Upper lobe of right lung (tissue), 1 donor: ENCODE measurements around the gene STX18. TPM values are rescaled to one million over a fixed set of nuclear protein-coding genes. Genes with fewer than 3 reads are reported as not detected.

Source experiments
- ATAC-seq: fragments of 200-7000 bp; cut with Tn5 transposase; one replicate; pipeline ENCODE4 v1.9.1; 2020; ENCODE audit warnings: mild to moderate bottlenecking, moderate library complexity
- DNase-seq: peaks from one replicate; pipeline ENCODE4 v3.0.0-alpha.2; 2020
- H3K27ac ChIP-seq: fragments of 200-600 bp; one replicate; pipeline ENCODE4 v1.8.0; 2022
- H3K27me3 ChIP-seq: fragments of 200-600 bp; one replicate; pipeline ENCODE4 v1.8.0; 2022; ENCODE audit warnings: mild to moderate bottlenecking
- H3K36me3 ChIP-seq: fragments of 200-600 bp; one replicate; pipeline ENCODE4 v1.8.0; 2022
- H3K4me1 ChIP-seq: fragments of 200-600 bp; one replicate; pipeline ENCODE4 v1.8.0; 2022
- H3K4me3 ChIP-seq: fragments of 200-600 bp; one replicate; pipeline ENCODE4 v1.8.0; 2022; ENCODE audit warnings: mild to moderate bottlenecking
- H3K9me3 ChIP-seq: fragments of 200-600 bp; one replicate; pipeline ENCODE4 v1.8.0; 2022
- intact Hi-C: fragments of 100-400 bp; cut with DNase I; formaldehyde crosslinking; loops from one replicate; pipeline ENCODE4 v1.11.0; 2022
- total RNA-seq: library from RNA; stranded (reverse); fragmentation: NEBNext Ultra II Directional; extraction: Animal tissue kit (Norgen Biotek cat#: 25700); gene quantifications from one replicate; pipeline ENCODE4 v1.2.1, GENCODE V29; 2021
- TF ChIP-seq, protein P1 (sequence below): fragments of 200-600 bp; IDR thresholded peaks from one replicate; pipeline ENCODE4 v1.8.0; 2022; ENCODE audit warnings: antibody characterized with exemption
- donor health status: DM: no; HTN: yes; CAD: no; lungs with severe emphysema.

STX18 gene
- total RNA-seq, 1 donor from 2014 or later: 22.1 TPM

GRCh38 chr4:4408576-4409335 is 133.1 kb downstream of the STX18 start:
- H3K4me3 ChIP-seq: no peak overlapping the region
- no peak overlapping the region for H3K27ac ChIP-seq
- H3K27me3 ChIP-seq: no peaks in the 10 kb centered on the region
- H3K9me3 ChIP-seq: no peaks in the 10 kb centered on the region
- H3K4me1 ChIP-seq: no peaks in the 10 kb centered on the region
- H3K36me3 ChIP-seq: no peaks in the 10 kb centered on the region
- intact Hi-C loops: no loop called here
- no peak for ATAC-seq
- TF ChIP-seq, protein P1, sequence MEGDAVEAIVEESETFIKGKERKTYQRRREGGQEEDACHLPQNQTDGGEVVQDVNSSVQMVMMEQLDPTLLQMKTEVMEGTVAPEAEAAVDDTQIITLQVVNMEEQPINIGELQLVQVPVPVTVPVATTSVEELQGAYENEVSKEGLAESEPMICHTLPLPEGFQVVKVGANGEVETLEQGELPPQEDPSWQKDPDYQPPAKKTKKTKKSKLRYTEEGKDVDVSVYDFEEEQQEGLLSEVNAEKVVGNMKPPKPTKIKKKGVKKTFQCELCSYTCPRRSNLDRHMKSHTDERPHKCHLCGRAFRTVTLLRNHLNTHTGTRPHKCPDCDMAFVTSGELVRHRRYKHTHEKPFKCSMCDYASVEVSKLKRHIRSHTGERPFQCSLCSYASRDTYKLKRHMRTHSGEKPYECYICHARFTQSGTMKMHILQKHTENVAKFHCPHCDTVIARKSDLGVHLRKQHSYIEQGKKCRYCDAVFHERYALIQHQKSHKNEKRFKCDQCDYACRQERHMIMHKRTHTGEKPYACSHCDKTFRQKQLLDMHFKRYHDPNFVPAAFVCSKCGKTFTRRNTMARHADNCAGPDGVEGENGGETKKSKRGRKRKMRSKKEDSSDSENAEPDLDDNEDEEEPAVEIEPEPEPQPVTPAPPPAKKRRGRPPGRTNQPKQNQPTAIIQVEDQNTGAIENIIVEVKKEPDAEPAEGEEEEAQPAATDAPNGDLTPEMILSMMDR: no peak
- no peak for DNase-seq

- intact Hi-C loops: no loop called here
- H3K36me3 ChIP-seq: no peaks in the 10 kb centered on the region
- H3K4me3 ChIP-seq: no peak overlapping the region
- H3K27me3 ChIP-seq: no peaks in the 10 kb centered on the region
- H3K9me3 ChIP-seq: no peaks in the 10 kb centered on the region
- no peak overlapping the region for H3K27ac ChIP-seq
- no peaks in the 10 kb centered on the region for H3K4me1 ChIP-seq
- ATAC-seq (no peak), DNase-seq (no peak)
- TF ChIP-seq, protein P1: no peak
Measured at GRCh38 chr4:4408132-4408523, 133.7 kb downstream of the STX18 start.

- H3K27me3 ChIP-seq: no peaks in the 10 kb centered on the region
- no peak for DNase-seq
Measured at GRCh38 chr4:4407299-4408131, 134.3 kb downstream of the STX18 start.

GRCh38 chr4:4406455-4407298 is 135.2 kb downstream of the STX18 start:
- intact Hi-C loops: no loop called here
- no peak for DNase-seq
- H3K27me3 ChIP-seq: no peaks in the 10 kb centered on the region
- no peak overlapping the region for H3K27ac ChIP-seq
- H3K9me3 ChIP-seq: no peaks in the 10 kb centered on the region
- ATAC-seq: no peak
- H3K4me3 ChIP-seq: no peak overlapping the region
- no peaks in the 10 kb centered on the region for H3K4me1 ChIP-seq
- no peaks in the 10 kb centered on the region for H3K36me3 ChIP-seq
- TF ChIP-seq, protein P1: no peak

More at GRCh38 chr4:4407299-4408131, 134.3 kb downstream of the STX18 start:
- no peak overlapping the region for H3K27ac ChIP-seq
- no peak for ATAC-seq
- no peaks in the 10 kb centered on the region for H3K36me3 ChIP-seq
- H3K4me1 ChIP-seq: no peaks in the 10 kb centered on the region
- TF ChIP-seq, protein P1: no peak
- intact Hi-C loops: no loop called here
- H3K9me3 ChIP-seq: no peaks in the 10 kb centered on the region
- no peak overlapping the region for H3K4me3 ChIP-seq

DNA sequence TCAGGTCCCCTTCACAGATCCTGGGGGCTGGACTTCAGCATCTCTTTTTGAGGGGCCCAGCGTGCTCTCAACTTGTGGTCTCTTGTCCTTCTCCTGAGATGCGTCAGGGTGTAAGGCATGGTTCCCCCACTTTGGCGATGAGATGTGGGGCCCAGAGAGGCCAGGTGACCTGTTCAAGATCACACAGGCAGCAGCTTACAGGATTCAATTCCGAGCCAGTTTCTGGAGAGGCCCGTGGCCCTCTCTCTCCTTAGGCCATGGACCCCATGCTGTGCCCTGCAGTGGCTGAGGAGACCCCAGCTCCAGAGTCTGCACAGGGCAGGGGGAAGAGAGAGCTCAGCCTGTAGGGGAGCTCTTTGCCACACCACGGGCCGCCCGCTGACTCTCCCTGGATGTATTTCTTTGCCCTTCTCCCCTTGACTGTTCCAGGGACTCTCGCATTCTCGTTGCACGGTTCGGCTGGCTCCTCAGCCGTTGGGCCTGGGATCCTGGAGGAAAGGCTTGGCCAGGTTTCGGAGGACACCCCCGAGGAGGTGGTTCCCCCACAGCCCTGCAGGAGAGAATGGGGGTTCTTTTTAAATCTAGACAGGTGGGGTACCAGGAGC is 136.4 kb downstream of the STX18 start:
- H3K4me1 ChIP-seq: no peaks in the 10 kb centered on the region
- no peaks in the 10 kb centered on the region for H3K9me3 ChIP-seq
- DNase-seq: no peak
- peaks cover 6% of the 10 kb centered on the region for H3K27me3 ChIP-seq
- H3K4me3 ChIP-seq: no peak overlapping the region
- intact Hi-C loops: no loop called here
- TF ChIP-seq, protein P1: no peak
- H3K36me3 ChIP-seq: no peaks in the 10 kb centered on the region
- H3K27ac ChIP-seq: no peak overlapping the region
- no peak for ATAC-seq
